ENCODE results near the gene APOBR.
"Not testable (repeated sequence)": the region's sequence is repeated elsewhere in the genome, so short reads cannot be mapped to it uniquely, and the experiment has no call there.

The APOBR gene

DNA sequence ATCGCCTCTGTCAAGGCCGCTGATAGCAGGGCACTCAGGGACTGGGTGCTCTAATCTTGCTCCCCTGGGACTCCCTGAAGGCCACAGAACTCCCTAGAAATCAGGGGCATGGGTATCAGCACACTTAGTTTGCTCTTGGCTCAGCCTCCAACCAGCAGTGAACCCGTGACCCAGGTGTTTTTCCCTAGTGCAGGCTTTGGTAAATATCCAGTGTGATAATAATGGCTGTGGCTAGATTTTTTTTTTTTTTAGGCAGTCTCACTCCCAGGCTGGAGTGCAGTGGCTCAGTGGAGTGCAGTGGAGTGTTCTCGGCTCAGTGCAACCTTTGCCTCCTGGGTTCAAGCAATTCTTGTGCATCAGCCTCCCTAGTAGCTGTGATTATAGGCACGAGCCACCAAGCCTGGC, 34.0 kb downstream of the APOBR start:
- DNase-seq: no peak

DNA sequence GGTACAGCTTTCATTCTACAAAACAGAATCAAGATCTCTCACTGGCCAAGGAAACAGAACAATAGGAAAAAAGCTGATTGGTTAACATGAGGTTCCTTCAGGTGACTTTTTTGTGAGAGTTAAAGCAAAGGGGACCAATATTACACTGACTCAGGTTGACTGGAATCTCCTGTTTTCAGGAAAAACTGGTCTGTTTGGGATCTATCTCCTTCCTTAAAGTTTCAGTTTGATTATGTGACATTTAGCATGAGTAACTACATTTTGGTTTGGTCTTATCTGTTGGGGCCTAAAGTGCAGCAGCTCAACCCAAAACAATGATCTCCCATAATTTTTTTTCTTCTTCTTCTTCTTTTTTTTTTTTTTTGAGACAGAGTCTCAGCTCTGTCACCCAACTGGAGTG, 34.7 kb downstream of the APOBR start:
- no peak for DNase-seq

DNA sequence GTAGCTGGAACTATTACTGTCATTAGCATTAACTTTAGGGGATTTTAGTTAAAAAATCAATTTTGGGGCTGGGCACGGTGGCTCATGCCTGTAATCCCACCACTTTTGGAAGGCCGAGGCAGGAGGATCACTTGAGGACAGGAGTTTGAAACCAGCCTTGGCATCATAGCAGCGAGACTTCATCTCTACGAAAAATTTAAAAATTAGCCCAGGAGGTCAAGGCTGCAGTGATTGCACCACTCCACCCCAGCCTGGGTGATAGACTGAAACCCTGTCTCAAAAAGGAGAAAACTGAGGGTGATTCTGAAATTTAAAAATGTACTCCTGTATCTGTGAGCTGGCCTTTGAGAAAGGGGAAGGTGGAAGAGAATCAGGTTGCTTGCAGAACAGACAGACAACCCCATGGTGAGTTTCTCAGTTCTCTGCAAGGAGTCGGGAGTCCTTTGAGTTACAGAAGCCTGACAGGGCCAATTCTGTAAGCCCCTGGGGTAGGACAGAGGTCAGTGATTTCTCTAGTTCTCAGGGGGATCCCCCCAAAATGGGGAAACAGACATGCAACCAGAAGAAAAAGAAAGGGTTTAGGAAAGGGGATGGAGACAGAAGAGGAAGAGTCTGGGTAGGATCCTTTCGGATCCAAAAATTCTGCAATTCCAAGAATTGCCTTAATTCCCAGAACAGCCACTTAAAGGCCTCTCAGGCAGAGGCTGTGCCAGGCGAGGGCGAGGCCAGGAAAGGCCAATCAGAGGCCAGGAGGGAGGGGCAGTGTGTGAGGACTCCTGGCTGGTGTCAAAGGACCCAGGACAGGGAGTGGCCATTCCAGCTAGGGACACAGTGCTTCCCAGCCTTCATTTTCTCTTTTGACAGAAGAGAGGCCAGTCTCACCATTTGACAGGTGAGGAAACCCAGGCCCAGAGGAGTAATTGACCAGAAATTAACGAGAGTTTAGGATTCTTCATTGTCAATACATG, 37.6 kb downstream of the APOBR start:
- no peak for DNase-seq

DNA sequence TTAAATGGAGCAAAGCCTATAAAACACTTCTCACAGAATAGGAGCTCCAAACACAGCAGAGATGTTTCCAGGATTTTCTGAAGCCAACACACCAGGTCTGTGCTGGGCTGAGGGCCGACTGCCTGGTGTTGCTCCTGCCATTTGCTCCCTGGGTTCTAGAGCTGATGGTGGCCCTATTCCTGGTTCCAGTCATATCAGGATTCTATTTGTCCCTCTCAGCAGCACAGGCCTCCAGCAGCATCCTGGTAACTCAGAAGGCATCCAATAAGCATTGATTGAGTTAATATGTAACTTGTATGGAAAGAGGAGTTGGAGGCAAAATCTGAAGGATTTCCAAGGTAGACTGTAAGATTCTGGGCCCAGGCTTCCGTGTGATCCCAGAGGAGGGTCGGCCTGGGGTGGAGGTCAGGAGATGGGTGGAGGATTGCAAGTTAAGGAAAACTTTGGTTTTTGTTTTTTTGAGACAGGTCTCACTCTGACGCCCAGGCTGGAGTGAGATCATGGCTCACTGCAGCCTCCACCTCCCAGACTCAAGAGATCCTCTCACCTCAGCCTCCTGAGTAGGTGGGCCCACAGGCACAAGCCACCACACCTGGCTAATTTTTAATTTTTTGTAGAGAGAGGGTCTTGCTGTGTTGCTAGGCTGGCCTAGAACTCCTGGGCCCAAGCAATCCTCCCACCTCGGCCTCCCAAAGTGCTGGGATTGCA, 38.7 kb downstream of the APOBR start:
- no peak for DNase-seq

DNA sequence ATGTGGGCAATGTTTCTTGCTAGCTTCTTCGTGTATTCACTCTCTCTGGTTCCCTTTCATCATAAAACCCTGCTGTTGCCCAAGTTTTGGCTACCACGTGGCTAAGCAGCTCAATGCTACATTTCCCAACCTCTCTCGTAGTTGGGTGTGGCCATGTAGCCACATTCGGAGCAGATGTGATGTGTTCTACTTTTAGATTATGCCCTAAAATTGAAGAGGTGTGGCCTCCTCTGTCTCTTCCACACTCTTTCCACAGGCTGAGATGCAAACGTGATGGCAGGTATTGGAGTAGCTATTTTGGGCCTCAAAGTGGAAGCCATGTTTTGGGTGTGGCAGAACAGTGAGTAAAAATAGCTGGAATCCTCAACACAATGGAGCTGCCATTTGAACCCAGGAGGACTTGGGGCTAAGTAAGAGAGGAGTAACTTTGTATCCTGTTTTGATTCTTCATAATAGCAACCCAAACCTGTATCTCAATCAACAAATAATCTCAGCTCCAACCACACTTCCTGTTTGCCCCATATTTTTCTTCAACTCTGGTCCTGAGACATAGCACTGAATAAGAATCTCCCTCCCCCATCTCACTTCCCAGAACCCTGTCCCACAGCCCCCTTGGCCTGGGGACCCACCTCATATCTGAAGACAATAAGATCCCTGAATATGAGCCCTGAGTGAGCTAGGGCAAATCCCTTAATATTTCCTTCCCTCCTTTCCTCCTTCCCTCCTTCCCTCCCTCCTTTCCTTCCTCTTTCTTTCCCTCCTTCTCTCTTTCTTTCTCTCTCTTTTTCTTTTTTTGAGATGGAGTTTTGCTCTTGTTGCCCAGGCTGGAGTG, 40.3 kb downstream of the APOBR start:
- no peak for DNase-seq

DNA sequence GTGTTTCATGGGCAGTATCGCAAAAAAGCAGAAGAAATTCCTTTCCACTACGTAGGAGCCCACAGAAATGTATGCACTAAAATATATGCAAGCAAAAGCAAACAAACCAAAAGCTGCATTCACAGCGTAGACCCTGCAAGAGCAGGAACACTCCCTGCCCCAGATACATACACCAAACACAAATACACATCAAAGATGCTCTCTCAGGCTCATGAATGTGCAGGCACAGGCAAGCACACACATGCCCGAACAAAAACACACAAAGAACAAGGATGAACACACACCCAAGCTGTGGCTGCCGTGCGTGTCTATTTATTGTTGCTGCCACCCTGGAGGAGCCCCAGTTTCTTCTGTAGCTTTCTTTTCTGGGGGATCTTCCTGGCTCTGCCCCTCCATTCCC, 42.6 kb downstream of the APOBR start:
- DNase-seq: no peak

DNA sequence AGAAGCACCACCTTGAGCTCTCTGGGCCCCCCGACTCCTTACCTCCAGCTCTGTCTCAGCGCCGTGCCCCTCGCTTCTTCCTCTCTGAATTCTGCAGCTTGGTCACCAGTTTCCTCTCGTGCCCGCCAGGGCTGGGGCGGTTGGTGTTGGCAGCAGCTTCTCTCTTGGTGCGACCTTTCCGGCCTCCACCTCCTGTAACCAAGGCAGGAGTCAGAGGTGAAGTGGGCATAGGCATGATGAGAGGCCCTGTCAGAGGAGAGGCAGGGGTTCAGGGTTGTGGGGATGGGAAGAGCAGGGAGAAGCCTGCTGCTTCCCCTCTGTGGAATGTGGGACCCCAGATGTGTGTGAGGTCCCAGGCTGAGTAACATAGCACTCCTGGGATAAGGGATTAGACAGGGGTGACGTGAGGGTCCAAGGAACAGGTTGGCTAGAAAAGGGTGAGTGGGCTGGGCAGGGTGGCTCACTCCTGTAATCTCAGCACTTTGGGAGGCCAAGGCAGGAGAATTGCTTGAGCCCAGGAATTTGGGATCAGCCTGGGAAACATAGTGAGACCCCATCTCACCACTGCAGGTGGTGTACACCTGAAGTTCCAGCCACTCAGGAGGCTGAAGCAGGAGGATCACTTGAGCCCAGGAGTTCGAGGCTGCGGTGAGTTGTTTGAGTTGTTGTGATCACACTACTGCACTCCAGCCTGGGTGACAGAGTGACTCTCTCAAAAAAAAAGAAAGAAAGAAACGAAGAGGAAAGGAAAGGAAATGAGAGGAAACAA, 43.7 kb downstream of the APOBR start:
- DNase-seq: no peak

DNA sequence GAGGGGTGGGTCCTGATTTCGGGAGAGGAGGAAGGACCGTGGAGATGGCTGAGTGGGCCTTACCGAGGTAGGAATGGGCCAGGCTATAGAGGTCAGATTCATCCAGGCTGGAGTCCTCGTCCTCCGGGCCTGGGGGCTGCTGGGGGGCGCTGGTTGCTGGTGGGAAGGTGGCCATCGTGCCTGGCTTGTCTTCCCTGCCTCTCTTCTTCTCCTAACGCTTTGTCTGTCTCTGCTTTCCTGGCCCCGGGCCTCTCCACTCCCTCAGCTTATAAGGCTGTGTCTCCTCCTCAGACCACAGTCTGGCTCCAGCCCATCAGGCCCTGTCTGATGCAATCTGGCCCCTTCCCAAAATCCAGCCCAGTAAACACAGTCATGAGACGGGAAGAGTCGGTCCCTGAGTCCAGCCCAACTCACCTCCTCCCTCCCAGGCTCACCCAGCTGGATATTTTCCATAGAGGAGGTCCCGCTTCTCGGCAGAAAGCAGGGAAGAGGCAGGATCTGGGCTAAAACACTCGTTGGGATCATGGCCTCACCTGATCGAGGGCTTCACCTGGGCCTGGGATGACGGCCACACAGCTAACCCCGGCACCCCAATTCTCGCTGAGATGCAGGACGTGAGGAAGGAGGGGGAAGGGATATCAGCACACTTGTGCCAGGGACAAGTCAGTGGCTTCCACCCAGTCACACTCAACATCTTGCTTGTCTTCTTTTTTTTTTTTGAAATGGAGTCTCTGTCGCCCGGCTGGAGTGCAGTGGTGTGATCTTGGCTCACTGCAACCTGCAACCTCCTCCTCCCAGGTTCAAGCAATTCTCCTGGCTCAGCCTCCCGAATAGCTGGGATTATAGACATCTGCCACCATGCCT, 44.5 kb downstream of the APOBR start, which contains the start of gene NUPR1:
Gene NUPR1 (minus strand): TSS at position 242 of the 864 bp plus-strand sequence. CDS start 67 bp downstream, at position 175.
- DNase-seq: no peak

DNA sequence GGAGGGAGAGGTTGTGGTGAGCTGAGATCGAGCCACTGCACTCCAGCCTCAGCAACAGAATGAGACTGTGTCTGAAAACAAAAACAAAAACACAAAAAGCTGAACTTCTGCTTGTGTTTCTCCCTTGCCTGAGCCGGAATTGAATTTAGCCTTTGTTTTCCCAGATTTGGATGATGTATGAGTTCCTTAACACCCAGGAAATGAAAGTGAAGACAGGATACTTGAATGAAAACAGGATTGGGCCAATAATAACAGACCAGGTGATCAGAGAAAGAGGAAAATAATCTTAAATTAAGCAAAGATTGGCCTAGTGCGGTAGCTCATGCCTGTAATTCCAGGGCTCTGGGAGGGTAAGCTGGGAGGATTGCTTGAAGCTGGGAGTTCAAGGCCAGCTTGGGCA, 45.9 kb downstream of the APOBR start:
- DNase-seq: no peak

DNA sequence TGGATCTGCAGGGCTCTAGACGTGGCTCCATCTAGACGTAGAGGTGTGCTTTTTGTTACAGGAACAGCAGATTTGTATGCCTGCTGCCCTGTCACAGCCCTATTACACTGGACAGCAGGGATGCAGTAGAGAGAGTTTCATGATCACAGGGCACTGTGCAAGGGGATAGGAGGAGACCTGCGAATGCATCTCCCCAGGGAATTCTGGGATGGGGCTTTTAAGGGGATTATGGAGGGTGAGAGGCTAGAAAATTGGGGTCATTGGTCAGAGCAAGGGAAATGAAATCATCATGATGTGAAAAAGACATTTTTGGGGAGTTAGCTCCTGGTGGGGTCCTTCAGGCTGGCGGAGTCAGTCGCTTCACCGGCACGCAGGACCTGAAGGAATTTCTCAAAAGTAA, 48.2 kb downstream of the APOBR start:
- no peak for DNase-seq

DNA sequence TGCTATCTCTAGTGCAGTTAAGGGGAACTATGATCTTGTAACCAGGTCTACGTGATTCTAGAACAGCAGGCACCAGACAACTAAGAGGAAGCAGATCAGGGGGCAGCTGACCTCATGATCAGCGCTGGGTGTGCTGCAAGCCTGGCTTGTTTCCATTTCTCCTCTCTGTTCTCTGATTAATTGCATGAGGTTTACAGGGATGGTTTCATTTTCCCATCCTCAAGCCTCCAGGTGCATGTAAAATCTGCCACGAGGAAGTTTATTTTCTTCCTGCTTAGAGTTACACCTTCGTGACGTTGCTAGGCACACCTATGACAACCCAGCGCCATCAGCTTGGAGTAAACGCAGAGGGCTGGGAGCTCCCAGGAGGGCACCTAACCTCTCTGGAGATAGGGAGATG, 48.6 kb downstream of the APOBR start:
- DNase-seq: no peak

DNA sequence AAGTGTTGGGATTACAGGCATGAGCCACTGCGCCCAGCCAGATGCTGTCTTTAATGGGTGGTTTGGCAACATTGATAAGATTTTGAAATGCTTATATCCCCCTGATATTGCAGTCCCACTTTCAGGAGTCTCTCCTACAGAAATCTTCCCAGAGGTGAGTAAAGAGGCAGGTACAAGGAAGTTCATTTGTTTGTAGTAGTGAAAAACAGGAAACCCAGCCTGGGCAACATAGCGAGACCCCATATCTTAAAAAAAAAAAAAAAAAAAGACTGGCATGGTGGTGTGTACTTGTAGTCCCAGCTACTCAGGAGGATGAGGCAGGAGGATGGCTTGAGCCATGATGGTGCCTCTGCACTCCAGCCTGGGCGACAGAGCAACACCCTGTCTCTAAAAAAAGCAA, 50.6 kb downstream of the APOBR start:
- no peak for DNase-seq

DNA sequence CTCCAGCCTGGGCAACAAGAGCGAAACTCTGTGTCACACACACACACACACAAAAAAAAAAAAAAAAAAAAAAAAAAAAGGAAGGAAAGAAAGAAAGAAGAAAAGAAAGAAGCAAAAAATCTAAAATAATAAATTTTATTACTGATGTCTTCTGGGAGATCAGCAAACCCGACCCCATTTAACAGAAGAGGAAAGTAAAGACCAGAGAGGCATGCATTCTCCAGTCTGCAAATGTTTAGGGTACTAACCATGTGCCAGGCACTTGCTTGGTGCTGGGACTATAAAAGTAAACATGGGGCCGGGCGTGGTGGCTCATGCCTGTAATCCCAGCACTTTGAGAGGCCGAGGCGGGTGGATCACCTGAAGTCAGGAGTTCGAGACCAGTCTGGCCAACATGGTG, 51.5 kb downstream of the APOBR start:
- not testable (repeated sequence) for DNase-seq

DNA sequence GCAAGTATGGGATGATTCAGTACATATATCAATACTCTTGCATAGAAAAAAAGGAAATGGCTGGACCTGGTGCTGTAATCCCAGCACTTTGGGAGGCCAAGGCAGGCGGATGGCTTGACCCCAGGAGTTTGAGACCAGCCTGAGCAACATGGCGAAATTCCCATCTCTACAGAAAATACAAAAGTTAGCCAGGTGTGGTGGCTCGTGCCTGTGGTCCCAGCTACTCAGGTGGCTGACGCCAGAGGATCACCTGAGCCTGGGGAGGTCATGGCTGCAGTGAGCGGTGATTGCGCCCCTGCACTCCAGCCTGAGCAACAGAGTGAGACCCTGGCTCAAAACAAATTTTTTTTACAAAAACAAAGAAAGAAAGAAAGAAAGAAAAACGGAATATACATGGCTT, 52.2 kb downstream of the APOBR start:
- no peak for DNase-seq

DNA sequence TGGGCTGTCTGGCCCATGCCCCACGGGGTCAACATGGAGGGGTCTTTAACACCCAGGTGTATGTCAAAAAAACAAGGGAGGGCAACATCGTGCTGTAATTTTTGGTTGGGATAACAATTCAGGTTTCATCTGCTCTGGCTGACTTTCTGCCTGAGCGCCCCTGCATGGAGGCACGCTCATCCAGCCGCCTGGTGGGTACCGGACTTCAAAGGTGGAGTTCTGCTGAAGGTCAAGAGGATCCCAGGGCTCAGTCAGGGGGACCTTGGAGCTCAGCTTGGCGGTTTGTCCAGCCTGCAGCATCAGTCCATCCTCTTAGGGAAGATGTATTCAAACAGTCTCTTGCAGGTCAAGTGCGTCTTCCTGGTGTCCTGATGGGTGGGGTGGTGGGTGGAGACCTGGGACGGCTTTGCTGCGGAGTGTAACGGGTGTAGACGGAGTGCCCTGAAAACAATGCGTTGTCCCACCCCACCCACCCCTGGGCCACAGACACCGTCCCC, 53.9 kb downstream of the APOBR start:
- no peak for DNase-seq

All from NCI-H1694 (cell line).